Right cardiac atrium (tissue), 5 donors: ENCODE data around the gene UACA. TPM values are rescaled to one million over a fixed set of nuclear protein-coding genes. Genes with fewer than 3 reads are reported as not detected.

Source experiments
- ATAC-seq, 2 donors: fragments of 200-7000 bp; cut with Tn5 transposase; one replicate each; pipeline versions ENCODE4 v1.8.0 to v1.9.1; 2020; ENCODE audit warnings: moderate library complexity in 2 of 2, mild to moderate bottlenecking in 1 of 2
- DNase-seq, 3 donors: peaks; one replicate each; pipeline ENCODE4 v3.0.0-alpha.2; 2020
- H3K27ac ChIP-seq: one replicate; pipeline ENCODE4 v1.5.1; 2013; ENCODE audit warnings: mild to moderate bottlenecking, low read length, control low read depth, moderate library complexity
- H3K27me3 ChIP-seq: one replicate; pipeline ENCODE4 v1.6.1; 2013; ENCODE audit not compliant: control insufficient read depth, insufficient read depth
- H3K4me1 ChIP-seq: one replicate; pipeline ENCODE4 v1.6.1; 2013; ENCODE audit warnings: low read length; ENCODE audit not compliant: control insufficient read depth, insufficient read depth
- H3K4me3 ChIP-seq: one replicate; pipeline ENCODE4 v1.5.1; 2013; ENCODE audit warnings: low read length, control low read depth
- H3K9me3 ChIP-seq: one replicate; pipeline ENCODE4 v1.6.1; 2013; ENCODE audit warnings: low read length; ENCODE audit not compliant: control insufficient read depth
- whole genome bisulfite sequencing: extraction: QIAGEN DNeasy Blood & Tissue Kit; methylation state at CpG from one replicate; pipeline ENCODE4 v1.1.7; 2013; 5-methylcytosine and 5-hydroxymethylcytosine counted together
- intact Hi-C, 4 donors: fragments of 100-400 bp; cut with DNase I; formaldehyde crosslinking; loops; one replicate each; pipeline versions ENCODE4 v1.11.0 to v1.14.0; 2022 to 2023
- polyA plus RNA-seq: library from polyadenylated mRNA; stranded (reverse); fragments of 200-250 nt; gene quantifications from one replicate; pipeline ENCODE4 v1.2.3, GENCODE V29; 2013
- total RNA-seq, 4 donors: library from RNA; stranded (reverse); fragmentation: NEBNext Ultra II Directional; extraction: Animal tissue kit (Norgen Biotek cat#: 25700); gene quantifications; one replicate each; pipeline ENCODE4 v1.2.1, GENCODE V29; 2021
- donor health status: healthy with polysubstance abuse.
- donor health status: DM: no; HTN: yes; CAD: no.
- donor health status: DM: no; HTN: no; CAD: no.
- donor health status: DM: no; HTN: yes; CAD: no; lungs with severe emphysema.
- donor health status: DM: yes; HTN: yes; CAD: no.

The UACA gene
- total and polyA plus RNA-seq, 5 donors: 28.9 to 61.6 (median 45.6) TPM

DNA sequence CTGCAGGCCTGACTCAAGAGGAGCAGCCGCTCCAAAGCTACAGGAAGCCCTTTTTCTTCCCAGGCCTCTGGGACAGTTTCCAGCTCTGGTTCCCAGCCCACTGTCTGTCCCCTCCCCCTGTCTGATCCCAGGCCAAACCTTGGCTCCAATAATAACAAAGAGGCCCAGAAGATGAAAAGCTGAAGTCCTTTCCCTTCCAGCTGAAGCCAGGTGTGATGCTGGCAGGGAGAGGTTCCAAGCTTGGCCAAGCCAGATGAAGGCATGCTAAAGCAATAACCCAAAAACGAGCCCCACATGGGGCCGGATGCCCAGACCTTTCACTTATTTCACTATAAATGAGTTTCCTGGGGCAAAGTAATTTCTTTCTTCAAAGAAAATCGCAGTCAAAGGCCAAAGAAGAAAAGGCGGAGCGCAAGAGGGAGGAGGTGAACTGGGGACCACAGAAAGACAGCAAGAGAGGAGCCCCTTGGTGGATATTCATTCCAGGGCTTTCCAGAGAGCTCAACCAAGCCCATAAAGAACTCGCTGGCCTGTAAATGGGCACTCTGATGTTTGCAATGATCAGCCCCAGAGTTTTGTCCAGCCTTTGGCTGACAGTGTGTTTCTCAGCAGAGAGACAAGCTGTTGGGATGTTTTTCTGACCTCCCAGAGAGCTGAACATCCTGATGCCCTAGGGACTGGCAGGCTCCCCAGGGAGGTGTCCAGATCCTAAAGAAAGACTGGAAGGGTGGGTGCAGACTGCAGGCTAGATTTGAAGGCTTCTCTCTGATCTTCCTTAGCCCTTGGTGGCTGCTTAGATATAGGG is 157.6 kb downstream of the UACA start:
- intact Hi-C loops: no loop called here
- ATAC-seq (peak; percentile 90 to 94), DNase-seq (peak; percentile 80 to 90 (median 88))
- 34% methylated on average over 7 of the region's 7 CpGs for WGBS
- Histone ChIP-seq H3K4me1 (peaks cover 11% of the 10 kb centered on the region), H3K9me3 (no peaks in the 10 kb centered on the region), H3K27me3 (no peaks in the 10 kb centered on the region), H3K4me3 (no peak overlapping the region), H3K27ac (no peak overlapping the region)

DNA sequence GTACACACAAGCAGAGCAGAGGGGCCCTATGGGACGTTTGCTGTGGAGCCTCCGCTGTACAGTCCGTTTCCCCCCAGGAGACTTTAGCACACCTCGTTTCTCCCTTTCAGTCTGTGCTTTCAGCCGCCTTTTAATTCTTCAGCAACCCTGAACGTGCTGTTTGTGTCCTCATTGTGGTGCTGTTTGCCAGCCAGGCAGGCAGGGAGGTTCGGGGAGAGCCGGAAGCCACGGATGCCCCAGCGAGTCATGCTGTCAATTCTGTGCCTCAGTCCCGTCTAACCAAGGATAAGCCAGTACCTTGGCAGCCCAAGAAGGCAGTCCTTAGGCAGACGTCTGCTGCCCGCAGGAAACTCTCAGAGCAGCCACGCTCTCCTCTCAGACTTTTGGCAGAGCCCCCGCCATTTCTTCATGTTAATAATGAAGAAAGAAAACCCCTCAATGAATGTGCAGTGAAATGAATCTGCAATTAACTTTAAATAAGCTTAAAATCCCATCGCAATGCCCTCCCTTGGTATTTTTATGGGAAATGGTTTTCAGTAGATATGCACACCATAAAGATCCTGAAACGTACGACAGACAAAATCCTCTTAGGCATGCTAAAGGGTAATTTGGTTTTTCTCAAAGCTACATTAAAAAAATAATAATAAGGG is 158.6 kb downstream of the UACA start:
- Histone ChIP-seq H3K9me3 (no peaks in the 10 kb centered on the region), H3K27me3 (no peaks in the 10 kb centered on the region), H3K27ac (no peak overlapping the region), H3K4me3 (no peak overlapping the region), H3K4me1 (peaks cover 11% of the 10 kb centered on the region)
- WGBS: 41% methylated on average over 18 of the region's 18 CpGs
- intact Hi-C loops: no loop called here
- DNase-seq (peak in 2 of 3 donors; percentile 56 to 62), ATAC-seq (peak; percentile 29 to 41)

Other genes with a start within 250 kb of the UACA start
- gene LARP6, start 90.6 kb upstream of the UACA start, total RNA-seq: 10 to 100 TPM; 34.1 to 44.0 (median 38.8) TPM
- gene LARP6, start 90.6 kb upstream of the UACA start, polyA plus RNA-seq: 32.3 TPM
- gene THAP10, start 128.9 kb upstream of the UACA start, total RNA-seq: 1 to 10 TPM; 1.8 to 4.9 (median 4.1) TPM
- gene THAP10, start 128.9 kb upstream of the UACA start, polyA plus RNA-seq: 3.2 TPM
- 10 to 100 TPM; 41.2 to 53.7 (median 49.4) TPM for gene LRRC49, start 129.3 kb upstream of the UACA start, total RNA-seq
- gene LRRC49, start 129.3 kb upstream of the UACA start, polyA plus RNA-seq: 44.7 TPM